Right cardiac atrium (tissue), 5 donors: ENCODE results near the gene SDHA. TPM values are rescaled to one million over a fixed set of nuclear protein-coding genes. Genes with fewer than 3 reads are reported as not detected.
"Not testable (repeated sequence)": the region's sequence is repeated elsewhere in the genome, so short reads cannot be mapped to it uniquely, and the experiment has no call there.

Source experiments
- ATAC-seq, 2 donors: fragments of 200-7000 bp; cut with Tn5 transposase; one replicate each; pipeline versions ENCODE4 v1.8.0 to v1.9.1; 2020; ENCODE audit warnings: moderate library complexity in 2 of 2, mild to moderate bottlenecking in 1 of 2
- DNase-seq, 3 donors: peaks; one replicate each; pipeline ENCODE4 v3.0.0-alpha.2; 2020
- H3K27ac ChIP-seq: one replicate; pipeline ENCODE4 v1.5.1; 2013; ENCODE audit warnings: mild to moderate bottlenecking, low read length, control low read depth, moderate library complexity
- H3K27me3 ChIP-seq: one replicate; pipeline ENCODE4 v1.6.1; 2013; ENCODE audit not compliant: control insufficient read depth, insufficient read depth
- H3K4me1 ChIP-seq: one replicate; pipeline ENCODE4 v1.6.1; 2013; ENCODE audit warnings: low read length; ENCODE audit not compliant: control insufficient read depth, insufficient read depth
- H3K4me3 ChIP-seq: one replicate; pipeline ENCODE4 v1.5.1; 2013; ENCODE audit warnings: low read length, control low read depth
- H3K9me3 ChIP-seq: one replicate; pipeline ENCODE4 v1.6.1; 2013; ENCODE audit warnings: low read length; ENCODE audit not compliant: control insufficient read depth
- WGBS: extraction: QIAGEN DNeasy Blood & Tissue Kit; methylation state at CpG from one replicate; pipeline ENCODE4 v1.1.7; 2013; 5-methylcytosine and 5-hydroxymethylcytosine counted together
- intact Hi-C, 4 donors: fragments of 100-400 bp; cut with DNase I; formaldehyde crosslinking; loops; one replicate each; pipeline versions ENCODE4 v1.11.0 to v1.14.0; 2022 to 2023
- polyA plus RNA-seq: library from polyadenylated mRNA; stranded (reverse); fragments of 200-250 nt; gene quantifications from one replicate; pipeline ENCODE4 v1.2.3, GENCODE V29; 2013
- total RNA-seq, 4 donors: library from RNA; stranded (reverse); fragmentation: NEBNext Ultra II Directional; extraction: Animal tissue kit (Norgen Biotek cat#: 25700); gene quantifications; one replicate each; pipeline ENCODE4 v1.2.1, GENCODE V29; 2021
- donor health status: healthy with polysubstance abuse.
- donor health status: DM: no; HTN: yes; CAD: no.
- donor health status: DM: no; HTN: no; CAD: no.
- donor health status: DM: no; HTN: yes; CAD: no; lungs with severe emphysema.
- donor health status: DM: yes; HTN: yes; CAD: no.

Gene SDHA
- total and polyA plus RNA-seq, 5 donors, result 370 to 605 (median 428) TPM

- peak overlapping the region; percentile 34 for H3K27ac ChIP-seq
- H3K4me1 ChIP-seq, result peaks cover 4% of the 10 kb centered on the region
- 77% methylated on average over 9 of the region's 9 CpGs for WGBS
- H3K4me3 ChIP-seq, result no peak overlapping the region
- no peak for ATAC-seq
- H3K27me3 ChIP-seq, result no peaks in the 10 kb centered on the region
- peak in 1 of 3 donors; percentile 28 for DNase-seq
- intact Hi-C loops, result no loop called here
- no peaks in the 10 kb centered on the region for H3K9me3 ChIP-seq
Measured at GRCh38 chr5:192691-192969, 25.5 kb upstream of the SDHA start.

GRCh38 chr5:192970-193831 is 24.9 kb upstream of the SDHA start:
- WGBS, result 89% methylated on average over 17 of the region's 17 CpGs
- Histone ChIP-seq H3K4me3 (peak overlapping the region; percentile 3), H3K4me1 (peaks cover 3% of the 10 kb centered on the region), H3K27me3 (no peaks in the 10 kb centered on the region), H3K27ac (peak overlapping the region; percentile 34), H3K9me3 (no peaks in the 10 kb centered on the region)
- DNase-seq (peak in 2 of 3 donors; percentile 46 to 60), ATAC-seq (no peak)
- intact Hi-C loops, result no loop called here

GRCh38 chr5:194102-194501 is 24.0 kb upstream of the SDHA start:
- peak in 2 of 3 donors; percentile 64 to 76 for DNase-seq
- Histone ChIP-seq H3K27ac (peak overlapping the region; percentile 46), H3K27me3 (no peaks in the 10 kb centered on the region), H3K9me3 (no peaks in the 10 kb centered on the region), H3K4me1 (peaks cover 2% of the 10 kb centered on the region), H3K4me3 (no peak overlapping the region)
- intact Hi-C loops, result no loop called here
- whole genome bisulfite sequencing, result 67% methylated on average over 15 of the region's 15 CpGs
- ATAC-seq, result peak; percentile 9 to 23

- peak in 1 of 3 donors; percentile 58 for DNase-seq
- H3K9me3 ChIP-seq, result no peaks in the 10 kb centered on the region
- intact Hi-C loops, result no loop called here
- no peaks in the 10 kb centered on the region for H3K27me3 ChIP-seq
- H3K4me1 ChIP-seq, result peaks cover 2% of the 10 kb centered on the region
- WGBS, result 91% methylated on average over 36 of the region's 36 CpGs
- ATAC-seq, result no peak
- peak overlapping the region; percentile 50 for H3K27ac ChIP-seq
- H3K4me3 ChIP-seq, result no peak overlapping the region
Measured at GRCh38 chr5:194603-195209, 23.4 kb upstream of the SDHA start.

- DNase-seq, result peak in 1 of 3 donors; percentile 35
- Histone ChIP-seq H3K4me3 (no peak overlapping the region), H3K4me1 (no peaks in the 10 kb centered on the region), H3K27me3 (no peaks in the 10 kb centered on the region), H3K9me3 (no peaks in the 10 kb centered on the region), H3K27ac (no peak overlapping the region)
- intact Hi-C loops, result no loop called here
- 79% methylated on average over 33 of the region's 33 CpGs for WGBS
- ATAC-seq, result no peak
Measured at GRCh38 chr5:195401-196160, 22.5 kb upstream of the SDHA start.

GRCh38 chr5:196350-196749 is 21.8 kb upstream of the SDHA start:
- H3K9me3 ChIP-seq, result no peaks in the 10 kb centered on the region
- H3K4me1 ChIP-seq, result no peaks in the 10 kb centered on the region
- no peak overlapping the region for H3K27ac ChIP-seq
- DNase-seq, result peak in 1 of 3 donors; percentile 48
- H3K27me3 ChIP-seq, result no peaks in the 10 kb centered on the region
- no peak overlapping the region for H3K4me3 ChIP-seq
- ATAC-seq, result no peak
- WGBS, result 77% methylated on average over 9 of the region's 10 CpGs
- intact Hi-C loops, result no loop called here

- H3K4me3 ChIP-seq, H3K9me3 ChIP-seq, H3K4me1 ChIP-seq, H3K27me3 ChIP-seq, H3K27ac ChIP-seq, intact Hi-C loops, ATAC-seq: not testable (repeated sequence)
- WGBS, result 73% methylated on average over 18 of the region's 18 CpGs
- DNase-seq, result peak in 1 of 3 donors; percentile 59
Measured at GRCh38 chr5:197031-197430, 21.1 kb upstream of the SDHA start.

GRCh38 chr5:197892-198489 is 20.1 kb upstream of the SDHA start:
- Histone ChIP-seq H3K27me3 (no peaks in the 10 kb centered on the region), H3K9me3 (no peaks in the 10 kb centered on the region), H3K27ac (no peak overlapping the region), H3K4me3 (no peak overlapping the region), H3K4me1 (no peaks in the 10 kb centered on the region)
- ATAC-seq (no peak), DNase-seq (peak in 1 of 3 donors; percentile 20)
- intact Hi-C loops, result no loop called here
- WGBS, result 75% methylated on average over 12 of the region's 12 CpGs

GRCh38 chr5:198516-199196 is 19.5 kb upstream of the SDHA start:
- Histone ChIP-seq H3K4me1 (no peaks in the 10 kb centered on the region), H3K4me3 (no peak overlapping the region), H3K9me3 (no peaks in the 10 kb centered on the region), H3K27me3 (no peaks in the 10 kb centered on the region), H3K27ac (no peak overlapping the region)
- intact Hi-C loops, result no loop called here
- DNase-seq (no peak), ATAC-seq (no peak)
- WGBS, result 97% methylated on average over 21 of the region's 21 CpGs

- WGBS, result 94% methylated on average over 16 of the region's 16 CpGs
- no peak overlapping the region for H3K4me3 ChIP-seq
- intact Hi-C loops, result no loop called here
- no peaks in the 10 kb centered on the region for H3K27me3 ChIP-seq
- no peaks in the 10 kb centered on the region for H3K4me1 ChIP-seq
- DNase-seq (no peak), ATAC-seq (no peak)
- no peaks in the 10 kb centered on the region for H3K9me3 ChIP-seq
- no peak overlapping the region for H3K27ac ChIP-seq
Measured at GRCh38 chr5:199197-199949, 18.7 kb upstream of the SDHA start.
